Right lobe of liver (tissue), 4 donors: ENCODE measurements around the gene CTSV.
"Not testable (repeated sequence)": the region's sequence is repeated elsewhere in the genome, so short reads cannot be mapped to it uniquely, and the experiment has no call there.

Experiments used
- CTCF ChIP-seq, 4 donors: fragments of 200-600 bp in 3 of 4; fragments of 450-650 bp in 1 of 4; IDR thresholded peaks; one replicate each; pipeline versions ENCODE4 v1.5.1 to v1.8.0; 2016 to 2022; ENCODE audit warnings: antibody characterized with exemption in 4 of 4, mild to moderate bottlenecking in 2 of 4
- POLR2A ChIP-seq: fragments of 450-650 bp; IDR thresholded peaks from one replicate; pipeline ENCODE4 v1.6.1; 2017; ENCODE audit warnings: antibody characterized with exemption, mild to moderate bottlenecking
- donor health status: DM: no; HTN: no; CAD: no.
- donor health status: DM: no; HTN: no; CAD: no.
- donor health status: DM: no; HTN: yes; CAD: no.

DNA sequence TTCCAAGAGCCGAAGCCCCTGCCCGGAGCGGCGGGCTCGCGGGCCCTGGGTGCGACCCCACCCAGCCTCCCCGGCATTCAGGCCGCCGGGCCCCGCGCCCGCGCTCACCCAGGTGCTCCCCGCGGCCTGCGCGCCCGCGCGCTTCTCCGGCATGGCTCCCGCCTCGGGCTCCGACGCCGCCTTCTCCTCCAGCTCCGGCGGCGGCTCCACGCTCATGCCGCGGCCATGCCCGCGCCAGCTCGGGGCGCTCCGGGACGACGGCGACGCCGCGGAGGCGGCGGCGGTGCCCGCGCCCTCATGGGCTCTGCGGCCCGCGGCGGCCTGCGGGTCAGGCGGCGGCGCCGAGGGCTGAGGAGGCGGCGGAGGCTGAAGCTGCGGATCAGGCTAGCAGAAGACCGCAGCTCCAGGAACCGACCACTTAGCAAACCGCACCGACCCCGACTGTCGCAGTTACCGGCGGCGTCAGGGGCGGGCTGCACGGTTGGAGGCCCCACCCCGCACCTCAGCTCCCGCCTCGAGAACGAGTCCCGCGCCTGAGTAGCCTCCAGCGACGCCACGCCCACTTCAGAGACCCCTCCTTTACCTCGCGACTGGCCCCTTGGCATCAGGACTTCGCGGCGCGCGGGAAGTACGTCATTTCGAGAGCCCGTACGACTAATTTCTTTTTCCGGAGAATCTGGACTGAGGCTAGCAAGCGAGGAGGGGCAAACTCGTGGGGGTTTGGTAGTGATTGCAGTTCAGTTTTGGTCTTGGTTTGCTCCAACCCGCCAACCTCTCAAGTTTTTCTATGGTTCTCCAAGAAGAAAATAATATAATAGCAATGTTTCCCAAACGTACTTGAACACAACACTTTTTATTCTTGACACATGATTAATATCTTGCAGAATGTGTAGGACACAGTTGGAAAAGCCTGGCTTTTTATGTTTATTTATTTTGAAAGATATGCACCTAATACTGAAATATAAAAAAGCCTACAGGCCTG lies 25.5 kb downstream of the CTSV start:
- peak; percentile 65 for TF ChIP-seq POLR2A
- not testable (repeated sequence) for TF ChIP-seq CTCF (IDR thresholded peaks at IDR 0.05)
